H9 (cell line): ENCODE results near the gene ANKS1B. TPM values are rescaled to one million over a fixed set of nuclear protein-coding genes. Genes with fewer than 3 reads are reported as not detected.

Experiments used
- DNase-seq: peaks from one replicate; pipeline ENCODE4 v3.0.0-alpha.2; 2017
- H2AFZ ChIP-seq: one replicate; pipeline ENCODE4 v1.6.1; 2013; ENCODE audit warnings: mild to moderate bottlenecking, low read length, control low read depth, moderate library complexity
- H2AK5ac ChIP-seq: 2 replicates; pipeline ENCODE4 v1.6.1; 2013; ENCODE audit warnings: low read length, control low read depth, mixed read lengths; ENCODE audit not compliant: insufficient read length
- H2BK120ac ChIP-seq: one replicate; pipeline ENCODE4 v1.6.1; 2013; ENCODE audit warnings: low read depth, mild to moderate bottlenecking, low read length, control low read depth, inconsistent platforms; ENCODE audit not compliant: poor library complexity, severe bottlenecking
- H2BK12ac ChIP-seq: 2 replicates; pipeline ENCODE4 v1.6.1; 2013; ENCODE audit warnings: low read length, control low read depth, mixed read lengths, low read depth; ENCODE audit not compliant: insufficient read length
- H2BK15ac ChIP-seq: 2 replicates; pipeline ENCODE4 v1.6.1; 2013; ENCODE audit warnings: low read depth, low read length, control low read depth
- H2BK20ac ChIP-seq: one replicate; pipeline ENCODE4 v1.6.1; 2013; ENCODE audit warnings: low read depth, mild to moderate bottlenecking, low read length, control low read depth, inconsistent platforms; ENCODE audit not compliant: poor library complexity, severe bottlenecking
- H2BK5ac ChIP-seq: 2 replicates; pipeline ENCODE4 v1.6.1; 2013; ENCODE audit warnings: low read length, control low read depth, mixed read lengths; ENCODE audit not compliant: insufficient read length
- H3K14ac ChIP-seq: 2 replicates; pipeline ENCODE4 v1.6.1; 2013; ENCODE audit warnings: low read length, control low read depth; ENCODE audit not compliant: insufficient read depth
- H3K18ac ChIP-seq: 2 replicates; pipeline ENCODE4 v1.6.1; 2013; ENCODE audit warnings: low read depth, mild to moderate bottlenecking, mixed read lengths, low read length, control low read depth; ENCODE audit not compliant: insufficient read length
- H3K23ac ChIP-seq: 2 replicates; pipeline ENCODE4 v1.6.1; 2013; ENCODE audit warnings: low read length, control low read depth, mixed read lengths, low read depth; ENCODE audit not compliant: insufficient read length
- H3K23me2 ChIP-seq: 2 replicates; pipeline ENCODE4 v1.6.1; 2013; ENCODE audit warnings: low read depth, mild to moderate bottlenecking, mixed read lengths, low read length, control low read depth; ENCODE audit not compliant: insufficient read length, poor library complexity, severe bottlenecking
- H3K27ac ChIP-seq: 2 replicates; pipeline ENCODE4 v1.5.1; 2013; ENCODE audit warnings: low read length, control low read depth, mixed read lengths, low read depth; ENCODE audit not compliant: insufficient read length
- H3K27me3 ChIP-seq: 2 replicates; pipeline ENCODE4 v1.6.1; 2013; ENCODE audit warnings: low read length, control low read depth, inconsistent platforms; ENCODE audit not compliant: insufficient read depth
- H3K4ac ChIP-seq: 2 replicates; pipeline ENCODE4 v1.6.1; 2013; ENCODE audit warnings: low read depth, mild to moderate bottlenecking, control low read depth, inconsistent platforms, low read length, moderate library complexity
- H3K4me1 ChIP-seq: 2 replicates; pipeline ENCODE4 v1.6.1; 2013; ENCODE audit warnings: low read length, control low read depth, inconsistent platforms; ENCODE audit not compliant: insufficient read depth
- H3K4me2 ChIP-seq: 2 replicates; pipeline ENCODE4 v1.6.1; 2013; ENCODE audit warnings: low read length, control low read depth, mixed read lengths; ENCODE audit not compliant: insufficient read length, insufficient read depth
- H3K56ac ChIP-seq: 2 replicates; pipeline ENCODE4 v1.6.1; 2013; ENCODE audit warnings: low read depth, mild to moderate bottlenecking, mixed read lengths, low read length, control low read depth; ENCODE audit not compliant: insufficient read length
- H3K79me1 ChIP-seq: 2 replicates; pipeline ENCODE4 v1.6.1; 2013; ENCODE audit warnings: low read depth, mild to moderate bottlenecking, moderate library complexity, low read length, control low read depth, inconsistent platforms; ENCODE audit not compliant: insufficient read depth, poor library complexity, severe bottlenecking
- H3K79me2 ChIP-seq: 2 replicates; pipeline ENCODE4 v1.6.1; 2013; ENCODE audit warnings: low read length, control low read depth, inconsistent platforms; ENCODE audit not compliant: insufficient read depth
- H3K9ac ChIP-seq: 2 replicates; pipeline ENCODE4 v1.6.1; 2013; ENCODE audit warnings: low read length, control low read depth, mixed read lengths; ENCODE audit not compliant: insufficient read length; ENCODE audit errors: extremely low read depth
- H3K9me3 ChIP-seq: one replicate; pipeline ENCODE4 v1.6.1; 2013; ENCODE audit warnings: low read depth, low read length, inconsistent platforms; ENCODE audit not compliant: control insufficient read depth
- H3T11ph ChIP-seq: one replicate; pipeline ENCODE4 v1.6.1; 2013; ENCODE audit warnings: mild to moderate bottlenecking, low read length, control low read depth, inconsistent platforms
- H4K20me1 ChIP-seq: one replicate; pipeline ENCODE4 v1.6.1; 2013; ENCODE audit not compliant: control insufficient read depth, insufficient read length, insufficient read depth
- H4K5ac ChIP-seq: 2 replicates; pipeline ENCODE4 v1.6.1; 2013; ENCODE audit warnings: low read depth, mild to moderate bottlenecking, mixed read lengths, low read length, control low read depth; ENCODE audit not compliant: insufficient read length
- H4K8ac ChIP-seq: replicated peaks from 2 replicates; pipeline ENCODE4 v1.6.1; 2013; ENCODE audit warnings: low read length, control low read depth, mixed read lengths, low read depth; ENCODE audit not compliant: insufficient read length
- H4K91ac ChIP-seq: 2 replicates; pipeline ENCODE4 v1.6.1; 2013; ENCODE audit warnings: low read depth, mild to moderate bottlenecking, moderate library complexity, mixed read lengths, low read length, control low read depth; ENCODE audit not compliant: insufficient read length
- H3K27ac Mint-ChIP-seq, 3 experiments: 2 replicates in 2 of 3; 3 replicates in 1 of 3; pipeline ENCODE4 v1.8.0; 2020 to 2021; ENCODE audit warnings: mixed read lengths in 3 of 3, mild to moderate bottlenecking in 1 of 3, moderate library complexity in 1 of 3
- H3K27me3 Mint-ChIP-seq: 2 replicates; pipeline ENCODE4 v1.8.0; 2021; ENCODE audit warnings: low read depth, mild to moderate bottlenecking, moderate library complexity, mixed read lengths
- H3K36me3 Mint-ChIP-seq, 3 experiments: 2 replicates in 2 of 3; 3 replicates in 1 of 3; pipeline ENCODE4 v1.8.0; 2020 to 2021; ENCODE audit warnings: low read depth in 3 of 3, mixed read lengths in 3 of 3; ENCODE audit not compliant: insufficient read depth in 1 of 3
- H3K4me1 Mint-ChIP-seq, 2 experiments: 2 replicates each; pipeline ENCODE4 v1.8.0; 2020; ENCODE audit warnings: mixed read lengths in 2 of 2
- H3K4me3 Mint-ChIP-seq, 2 experiments: 2 replicates in 1 of 2; 3 replicates in 1 of 2; pipeline ENCODE4 v1.8.0; 2020 to 2021; ENCODE audit warnings: mild to moderate bottlenecking in 2 of 2, mixed read lengths in 2 of 2, moderate library complexity in 1 of 2
- H3K9me3 Mint-ChIP-seq, 2 experiments: 2 replicates in 1 of 2; 3 replicates in 1 of 2; pipeline ENCODE4 v1.8.0; 2020; ENCODE audit warnings: mild to moderate bottlenecking in 2 of 2, mixed read lengths in 2 of 2, moderate library complexity in 1 of 2
- CTCF ChIP-seq: fragments of 200-600 bp; sonication (generic); conservative IDR thresholded peaks from 3 replicates; pipeline ENCODE4 v1.8.0; 2021; ENCODE audit warnings: antibody characterized with exemption, mild to moderate bottlenecking
- WGBS: extraction: QIAGEN DNeasy Blood & Tissue Kit; methylation state at CpG from one replicate; pipeline ENCODE4 v1.1.7; 2013; ENCODE audit warnings: missing lambda C conversion rate, low lambda C conversion rate, mixed read lengths; ENCODE audit not compliant: insufficient read length; ENCODE audit errors: extremely low coverage; 5-methylcytosine and 5-hydroxymethylcytosine counted together
- total RNA-seq: library from RNA; stranded (reverse); gene quantifications from 2 replicates; pipeline ENCODE4 v1.2.1, GENCODE V29; 2021

Gene ANKS1B
- total RNA-seq, 1 experiment from 2014 or later, result 4.1 TPM

GRCh38 chr12:99055299-99055698, 929.4 kb downstream of the ANKS1B start:
- Mint-ChIP-seq H3K27me3 (no peaks in the 10 kb centered on the region), H3K36me3 (no peaks in the 10 kb centered on the region), H3K4me3 (no peak overlapping the region), H3K27ac (no peak overlapping the region), H3K9me3 (no peaks in the 10 kb centered on the region), H3K4me1 (no peaks in the 10 kb centered on the region)
- H2BK5ac ChIP-seq, result no peak overlapping the region
- H3K14ac ChIP-seq, result no peak overlapping the region
- no peaks in the 10 kb centered on the region for H3K79me1 ChIP-seq
- H3K27me3 ChIP-seq, result no peaks in the 10 kb centered on the region
- no peak overlapping the region for H3K9ac ChIP-seq
- no peaks in the 10 kb centered on the region for H3K4me1 ChIP-seq
- H3K18ac ChIP-seq, result no peak overlapping the region
- no peak overlapping the region for H3K27ac ChIP-seq
- no CpG with 5 or more reads among the region's 3 CpGs for WGBS
- no peak overlapping the region for H2AK5ac ChIP-seq
- no peaks in the 10 kb centered on the region for H3K9me3 ChIP-seq
- no peak overlapping the region for H3K4ac ChIP-seq
- no peaks in the 10 kb centered on the region for H4K20me1 ChIP-seq
- no peak overlapping the region for H3K23ac ChIP-seq
- H3K79me2 ChIP-seq, result no peaks in the 10 kb centered on the region
- no peak overlapping the region for H2BK12ac ChIP-seq
- H4K5ac ChIP-seq, result no peak overlapping the region
- H2AFZ ChIP-seq, result no peak overlapping the region
- TF ChIP-seq CTCF, result no peak
- no peak overlapping the region for H3K4me2 ChIP-seq
- no peak overlapping the region for H3T11ph ChIP-seq
- no peak overlapping the region for H3K56ac ChIP-seq
- H2BK20ac ChIP-seq, result no peak overlapping the region
- H2BK120ac ChIP-seq, result no peak overlapping the region
- DNase-seq, result no peak
- H3K23me2 ChIP-seq, result no peaks in the 10 kb centered on the region
- no peak overlapping the region for H4K91ac ChIP-seq
- no peak overlapping the region for H4K8ac ChIP-seq
- H2BK15ac ChIP-seq, result no peak overlapping the region
